Stromal cell of bone marrow (primary cell): ENCODE measurements around the gene PSMD8.
A peak's percentile ranks its signal among the peaks of the same experiment; 100 is the strongest.
"Not testable (repeated sequence)": the region's sequence is repeated elsewhere in the genome, so short reads cannot be mapped to it uniquely, and the experiment has no call there.

ENCODE experiments used
- DNase-seq: peaks from one replicate; pipeline ENCODE4 v3.0.0-alpha.2; 2012; ENCODE audit warnings: low read depth

PSMD8 gene

GRCh38 chr19:38362076-38362945 is 12.1 kb upstream of the PSMD8 start:
- peak; percentile 31 for DNase-seq

- DNase-seq: not testable (repeated sequence)
Measured at GRCh38 chr19:38362946-38363688, 11.3 kb upstream of the PSMD8 start.

DNA sequence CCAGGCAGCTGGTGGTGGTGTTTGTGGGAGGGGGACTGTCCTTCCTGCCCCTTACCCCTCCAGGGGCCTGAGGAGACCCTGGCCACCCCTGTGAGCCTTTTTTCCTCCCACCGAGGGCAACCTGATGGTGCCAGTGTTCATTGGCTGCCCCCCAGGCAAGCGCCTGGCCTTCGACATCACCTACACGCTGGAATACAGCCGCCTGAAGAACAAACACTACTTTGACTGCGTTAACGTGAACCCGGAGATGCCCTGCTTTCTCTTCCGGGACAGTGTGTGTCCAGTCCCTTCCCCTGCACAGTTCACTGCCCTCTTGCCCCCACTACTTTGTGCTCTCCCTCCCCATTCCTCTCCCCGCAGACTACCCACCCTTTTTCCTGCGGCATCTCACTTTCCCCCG is 7.3 kb upstream of the PSMD8 start:
- DNase-seq: no peak

DNA sequence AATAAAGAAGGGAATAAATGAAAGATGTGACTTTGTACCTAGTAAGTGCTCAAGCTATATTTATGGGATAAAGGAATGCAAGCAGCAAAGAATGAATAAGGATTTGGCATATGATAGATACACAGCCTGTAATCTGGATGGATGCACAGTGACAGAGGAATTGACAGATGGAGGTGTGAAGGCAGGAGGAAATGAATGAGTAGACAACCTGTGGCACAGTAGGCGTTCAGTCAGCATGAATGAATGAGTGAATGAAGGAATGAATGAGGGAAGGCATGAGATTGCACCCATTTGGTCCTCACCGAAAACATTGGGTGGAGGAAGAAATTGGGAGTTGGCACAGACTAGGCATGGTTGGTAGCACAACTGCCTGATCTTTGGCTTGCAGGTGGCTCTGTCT is 4.8 kb upstream of the PSMD8 start:
- no peak for DNase-seq

- DNase-seq: no peak
Measured at GRCh38 chr19:38370299-38370698, 4.1 kb upstream of the PSMD8 start.

DNA sequence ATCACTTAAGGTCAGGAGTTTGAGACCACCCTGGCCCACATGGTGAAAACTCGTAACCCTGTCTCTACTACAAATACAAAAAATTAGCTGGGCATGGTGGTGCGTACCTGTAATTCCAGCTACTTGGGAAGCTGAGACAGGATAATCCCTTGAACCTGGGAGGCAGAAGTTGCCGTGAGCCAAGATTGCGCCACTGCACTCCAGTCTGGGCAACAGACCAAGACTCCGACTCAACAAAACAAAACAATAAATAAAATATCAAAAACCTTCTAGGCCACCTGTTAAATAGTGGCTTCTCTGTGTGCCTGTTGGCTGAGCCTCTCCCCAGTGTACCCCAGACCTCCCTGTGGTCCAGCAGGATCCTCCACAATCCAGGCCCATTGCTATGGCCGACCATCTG is 3.3 kb upstream of the PSMD8 start:
- no peak for DNase-seq

GRCh38 chr19:38373907-38374331 is 452 bp upstream of the PSMD8 start:
- DNase-seq: no peak

- DNase-seq: no peak
Measured at GRCh38 chr19:38375098-38375493, 725 bp downstream of the PSMD8 start.

- DNase-seq: no peak
Measured at GRCh38 chr19:38375748-38376147, 1.4 kb downstream of the PSMD8 start.

DNA sequence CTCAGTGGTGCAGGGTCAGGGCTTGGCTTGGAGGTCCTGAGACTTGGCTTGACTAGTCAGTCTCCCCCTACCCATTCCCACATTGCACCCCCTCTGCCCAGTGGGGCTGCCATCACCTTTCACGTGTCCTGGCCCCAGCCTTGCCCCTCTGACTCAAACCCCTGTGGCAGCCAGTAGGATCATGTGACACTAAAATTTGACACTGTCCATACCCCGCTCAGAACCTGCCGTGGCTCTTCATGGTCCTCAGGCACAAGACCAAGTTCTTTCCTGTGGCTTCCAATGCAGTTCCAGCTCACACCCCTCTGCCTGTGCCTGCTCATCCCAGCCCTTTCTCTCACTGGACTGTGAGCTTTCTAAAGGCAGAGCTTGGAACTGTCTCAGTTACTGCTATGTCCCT is 2.2 kb downstream of the PSMD8 start:
- no peak for DNase-seq

GRCh38 chr19:38377052-38377451 is 2.7 kb downstream of the PSMD8 start:
- no peak for DNase-seq

DNA sequence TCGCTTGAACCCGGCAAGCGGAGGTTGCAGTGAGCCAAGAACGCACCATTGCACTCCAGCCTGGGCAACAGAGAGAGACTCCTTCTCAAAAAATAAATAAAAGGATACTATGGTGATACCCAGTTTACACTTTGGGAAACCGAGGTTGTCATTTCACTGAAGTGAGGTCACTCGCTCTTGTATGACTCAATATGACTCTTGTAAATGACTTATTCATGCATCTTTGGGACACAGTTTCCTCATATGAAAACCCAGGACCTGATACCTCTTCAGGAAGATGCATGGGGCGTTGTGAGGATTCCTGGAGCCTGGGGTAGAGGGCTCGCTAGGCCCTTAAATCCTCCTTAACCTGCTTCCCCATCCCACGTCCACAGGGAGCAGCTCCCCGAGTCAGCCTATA is 4.5 kb downstream of the PSMD8 start:
- no peak for DNase-seq

GRCh38 chr19:38381138-38381537 is 6.8 kb downstream of the PSMD8 start:
- DNase-seq: no peak

GRCh38 chr19:38383184-38383583 is 8.8 kb downstream of the PSMD8 start:
- DNase-seq: no peak

DNA sequence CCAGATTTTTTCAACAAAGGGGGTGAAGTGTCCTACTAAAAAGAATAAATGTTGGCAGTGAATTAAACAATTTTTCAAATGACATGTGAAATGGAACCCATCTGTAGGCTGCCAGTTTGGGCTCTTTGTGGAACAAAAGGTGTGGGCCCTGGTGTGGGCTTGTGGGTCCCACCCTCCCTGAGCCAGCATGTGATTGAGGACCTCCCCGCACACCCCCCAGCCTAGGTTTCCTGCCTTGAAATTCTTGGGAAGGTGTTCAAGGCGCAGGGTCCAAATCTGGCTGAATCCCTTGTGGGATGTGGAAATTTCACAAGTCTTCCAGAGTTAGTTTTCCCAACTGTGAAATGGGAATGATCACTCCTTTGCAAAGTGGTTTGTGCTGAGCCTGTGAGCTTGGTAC is 9.4 kb downstream of the PSMD8 start:
- DNase-seq: no peak

DNA sequence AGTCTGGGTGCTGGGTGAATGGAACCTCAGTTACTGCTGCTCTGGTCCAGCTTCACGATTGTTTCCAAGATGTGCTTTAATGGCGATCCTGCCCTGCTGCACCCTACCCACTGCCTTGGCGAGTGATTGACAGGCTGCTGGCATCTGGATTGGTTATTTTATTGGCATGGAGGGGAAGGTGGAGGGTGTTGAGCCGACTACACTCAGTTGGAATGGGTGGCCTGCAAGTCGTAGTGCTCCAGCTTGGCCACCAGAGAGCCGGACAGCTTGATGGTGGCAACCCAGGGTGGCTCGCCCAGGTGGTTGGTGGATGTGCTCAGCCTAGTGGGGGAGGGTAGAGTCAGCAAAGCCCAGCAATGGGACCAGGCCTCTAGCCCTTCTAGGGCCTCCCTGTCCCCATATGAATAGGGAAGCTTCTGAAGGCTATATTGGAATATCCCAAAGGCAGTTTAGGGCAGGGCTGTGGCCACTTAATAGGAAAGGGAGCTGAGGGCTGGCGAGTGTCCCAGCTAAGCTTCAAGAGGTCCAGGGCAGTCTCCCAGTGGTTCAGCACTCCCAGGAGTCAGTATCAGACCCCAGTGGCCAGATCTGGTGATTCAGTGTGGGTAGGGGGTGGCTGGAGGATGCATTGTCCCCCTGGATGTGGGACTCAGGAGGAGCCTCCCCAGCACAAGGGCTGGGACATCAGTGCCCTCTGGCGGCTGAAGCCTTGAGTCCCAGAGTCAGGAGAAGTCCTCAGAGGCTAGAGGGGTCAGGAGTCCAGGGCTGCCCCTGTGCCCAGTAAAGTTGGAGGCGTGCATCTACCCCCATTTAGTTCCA is 10.0 kb downstream of the PSMD8 start:
- DNase-seq: no peak

GRCh38 chr19:38385057-38385803 is 10.9 kb downstream of the PSMD8 start:
- DNase-seq: no peak

- no peak for DNase-seq
Measured at GRCh38 chr19:38385804-38386257, 11.5 kb downstream of the PSMD8 start.

DNA sequence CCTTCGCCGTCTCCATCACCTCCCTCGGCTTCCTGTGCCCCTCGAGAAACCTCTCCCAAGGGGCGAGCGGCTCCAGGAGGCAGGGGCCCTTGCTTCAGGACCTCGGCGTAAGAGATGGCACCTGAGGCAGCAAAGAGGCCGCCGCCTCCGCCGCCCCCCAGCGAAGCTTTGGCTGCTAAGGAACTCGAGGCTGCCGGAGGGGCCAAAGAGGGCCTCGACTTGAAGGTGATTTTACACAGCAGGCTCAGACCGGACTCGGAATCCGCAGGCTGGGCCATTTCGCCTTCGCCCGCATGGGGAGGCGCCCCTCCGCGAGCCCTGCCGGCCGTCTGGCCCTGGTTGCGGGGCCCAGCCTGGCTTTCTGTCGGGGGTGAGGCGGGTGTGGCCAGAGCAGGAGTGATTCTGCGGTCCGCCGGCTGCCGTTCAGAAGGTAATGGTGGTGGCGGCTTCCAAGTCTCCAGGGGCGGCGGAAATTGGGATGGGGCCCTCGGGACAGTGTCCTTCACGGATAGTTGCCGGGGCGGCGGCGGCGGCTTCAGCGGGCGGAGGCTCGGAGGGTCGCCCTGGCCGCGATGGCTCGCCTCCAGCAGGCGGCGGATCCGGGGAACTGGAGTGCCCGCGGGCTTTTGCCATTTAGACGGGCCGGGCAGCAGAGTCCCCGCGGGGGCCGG is 12.1 kb downstream of the PSMD8 start:
- DNase-seq: no peak

DNA sequence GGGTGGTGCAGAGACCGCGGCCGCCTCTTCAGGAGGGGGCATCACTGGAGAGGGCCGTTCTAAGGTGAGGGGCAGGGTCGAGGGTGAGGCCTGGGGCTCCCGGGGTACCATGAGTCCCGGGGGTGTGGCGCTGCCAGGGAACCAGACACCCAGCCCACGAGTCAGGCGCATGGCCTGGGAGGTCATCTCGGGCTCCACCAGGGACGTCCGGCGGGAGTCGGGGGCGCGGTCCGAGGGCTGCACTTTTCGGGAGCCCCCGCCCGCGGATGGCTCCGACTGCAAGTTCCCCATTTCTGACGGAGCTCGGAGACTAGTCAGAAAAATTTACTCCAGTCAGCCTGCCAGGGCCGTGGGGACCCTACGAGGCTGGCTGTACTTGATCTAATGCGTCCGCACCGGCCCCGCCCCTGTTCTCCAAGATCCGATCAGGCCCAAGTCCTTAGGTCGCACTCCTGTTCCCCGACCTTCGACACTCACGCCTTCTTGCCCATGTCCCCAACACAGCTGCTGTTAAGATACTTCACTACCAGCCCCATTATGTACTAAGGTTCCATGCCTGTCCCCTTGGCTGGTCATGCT is 12.7 kb downstream of the PSMD8 start:
- no peak for DNase-seq
